RWPE1 (cell line): ENCODE results near the gene TRPC4.

Source experiments
- CTCF ChIA-PET: fragments of 350-600 bp; sonication (Branson Sonifier 250); formaldehyde crosslinking; extraction: SDS; loops from one replicate; lab custom pipeline; 2021; lab: Yijun Ruan, JAX
- POLR2A ChIA-PET: fragments of 400-600 bp; formaldehyde crosslinking; extraction: SDS; loops from one replicate; lab custom pipeline; 2020; ENCODE audit warnings: antibody characterized with exemption; ENCODE audit not compliant: low non-redundant PET; lab: Yijun Ruan, JAX
- DNase-seq: peaks from one replicate; pipeline ENCODE4 v3.0.0; 2012; ENCODE audit warnings: low spot score
- H3K27ac ChIP-seq: fragments of 450-650 bp; 2 replicates; pipeline ENCODE4 v1.5.1; 2017
- TF ChIP-seq, protein P1 (sequence below): fragments of 450-650 bp; conservative IDR thresholded peaks from 2 replicates; pipeline ENCODE4 v1.5.1; 2017; ENCODE audit warnings: low read depth, mild to moderate bottlenecking

The TRPC4 gene

DNA sequence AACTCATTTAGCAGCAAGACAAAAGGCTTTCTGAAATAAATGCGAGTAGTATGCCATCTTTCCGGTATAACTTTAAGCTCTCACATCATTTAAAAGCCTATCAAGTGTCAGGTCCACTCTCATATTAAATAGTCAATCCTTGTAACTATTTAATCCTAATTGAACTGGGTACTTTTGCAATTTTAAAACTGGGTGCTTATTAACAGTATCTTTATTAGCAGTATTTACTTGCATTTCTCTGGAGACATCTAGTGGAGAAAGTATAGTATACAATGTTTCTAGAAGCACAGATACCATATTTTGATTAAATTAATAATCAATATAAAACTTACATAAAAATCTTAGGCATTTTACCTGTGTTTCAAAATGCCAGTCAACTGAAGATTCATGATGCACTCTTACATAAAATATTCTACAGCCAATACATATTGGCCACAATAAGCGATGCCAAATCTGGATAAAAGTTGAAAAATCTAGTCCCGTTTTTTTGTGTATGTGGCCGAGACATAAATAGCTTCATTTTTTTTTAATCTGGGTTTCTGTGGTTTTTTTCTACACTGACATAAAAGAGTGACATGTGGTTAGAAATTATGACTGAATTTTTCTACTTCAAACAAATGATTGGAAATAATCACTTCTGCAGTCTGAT lies 266.7 kb downstream of the TRPC4 start:
- POLR2A ChIA-PET: no interaction called here
- CTCF ChIA-PET: no interaction called here
- H3K27ac ChIP-seq: no peak overlapping the region
- DNase-seq: peak; percentile 5
- TF ChIP-seq, protein P1, sequence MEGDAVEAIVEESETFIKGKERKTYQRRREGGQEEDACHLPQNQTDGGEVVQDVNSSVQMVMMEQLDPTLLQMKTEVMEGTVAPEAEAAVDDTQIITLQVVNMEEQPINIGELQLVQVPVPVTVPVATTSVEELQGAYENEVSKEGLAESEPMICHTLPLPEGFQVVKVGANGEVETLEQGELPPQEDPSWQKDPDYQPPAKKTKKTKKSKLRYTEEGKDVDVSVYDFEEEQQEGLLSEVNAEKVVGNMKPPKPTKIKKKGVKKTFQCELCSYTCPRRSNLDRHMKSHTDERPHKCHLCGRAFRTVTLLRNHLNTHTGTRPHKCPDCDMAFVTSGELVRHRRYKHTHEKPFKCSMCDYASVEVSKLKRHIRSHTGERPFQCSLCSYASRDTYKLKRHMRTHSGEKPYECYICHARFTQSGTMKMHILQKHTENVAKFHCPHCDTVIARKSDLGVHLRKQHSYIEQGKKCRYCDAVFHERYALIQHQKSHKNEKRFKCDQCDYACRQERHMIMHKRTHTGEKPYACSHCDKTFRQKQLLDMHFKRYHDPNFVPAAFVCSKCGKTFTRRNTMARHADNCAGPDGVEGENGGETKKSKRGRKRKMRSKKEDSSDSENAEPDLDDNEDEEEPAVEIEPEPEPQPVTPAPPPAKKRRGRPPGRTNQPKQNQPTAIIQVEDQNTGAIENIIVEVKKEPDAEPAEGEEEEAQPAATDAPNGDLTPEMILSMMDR: peak; percentile 73

DNA sequence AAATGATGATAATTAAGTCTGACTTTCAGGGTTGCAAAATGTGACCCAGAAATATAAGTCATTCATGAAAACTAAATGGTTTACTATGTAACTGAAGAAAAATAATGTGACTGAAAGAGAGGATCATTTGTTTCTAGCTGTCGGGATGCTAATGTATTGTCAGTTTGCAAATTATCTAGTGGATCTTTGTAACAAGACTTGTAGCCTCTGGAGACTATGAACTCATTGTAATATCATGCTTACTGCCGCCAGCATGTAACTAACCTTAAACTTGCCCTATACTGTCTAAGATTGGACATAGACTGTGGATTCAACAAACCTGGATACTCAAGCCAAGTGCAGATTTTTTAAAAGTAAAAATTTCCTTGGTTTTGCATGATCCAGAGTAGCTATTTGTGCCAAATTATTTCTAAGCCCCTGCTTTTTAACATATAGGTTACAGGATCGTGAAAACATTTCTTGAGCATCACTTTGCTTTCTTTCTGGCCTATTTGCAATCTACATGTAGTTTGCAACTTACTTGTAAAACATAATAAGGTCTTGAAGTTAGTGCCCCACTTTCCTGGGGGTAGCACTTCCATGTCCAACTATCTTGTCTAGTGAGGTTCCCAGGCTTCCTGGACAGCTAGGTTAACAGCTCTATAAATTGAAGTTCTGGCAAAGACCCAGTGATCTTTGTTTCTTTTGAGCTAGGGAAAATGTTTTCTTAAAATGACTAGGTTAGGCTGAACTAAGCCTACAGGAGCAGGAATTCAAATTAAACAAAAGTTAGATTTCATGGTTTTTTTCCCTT lies 267.7 kb downstream of the TRPC4 start:
- TF ChIP-seq, protein P1: no peak
- H3K27ac ChIP-seq: no peak overlapping the region
- no peak for DNase-seq
- ChIA-PET CTCF (interaction anchor here (0.6 to 1.2 kb wide), 3 partner anchors 17 to 885 kb away, joined by 3 read pairs; no protein-coding TSS in a partner anchor), POLR2A (no interaction called here)

DNA sequence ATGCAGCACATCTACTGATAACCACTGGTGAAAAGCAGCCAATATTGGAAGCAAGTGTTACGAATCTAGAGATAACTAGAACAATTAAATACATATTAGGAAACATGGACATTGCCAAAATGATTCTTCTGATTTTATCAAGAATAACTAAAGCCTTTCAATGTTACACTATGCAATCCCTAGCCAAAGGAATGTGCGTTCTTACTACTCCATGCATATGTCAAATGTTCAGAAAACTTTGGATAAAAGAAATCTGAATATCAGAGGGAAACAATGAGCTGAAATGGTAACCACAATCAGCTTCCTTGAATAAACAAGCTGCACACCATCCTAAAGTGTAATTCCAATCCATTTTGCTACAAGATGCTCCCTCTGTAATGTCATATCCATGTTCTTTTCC lies 270.1 kb downstream of the TRPC4 start:
- DNase-seq: no peak
- POLR2A ChIA-PET: no interaction called here
- no peak overlapping the region for H3K27ac ChIP-seq
- TF ChIP-seq, protein P1: no peak
- CTCF ChIA-PET: no interaction called here

DNA sequence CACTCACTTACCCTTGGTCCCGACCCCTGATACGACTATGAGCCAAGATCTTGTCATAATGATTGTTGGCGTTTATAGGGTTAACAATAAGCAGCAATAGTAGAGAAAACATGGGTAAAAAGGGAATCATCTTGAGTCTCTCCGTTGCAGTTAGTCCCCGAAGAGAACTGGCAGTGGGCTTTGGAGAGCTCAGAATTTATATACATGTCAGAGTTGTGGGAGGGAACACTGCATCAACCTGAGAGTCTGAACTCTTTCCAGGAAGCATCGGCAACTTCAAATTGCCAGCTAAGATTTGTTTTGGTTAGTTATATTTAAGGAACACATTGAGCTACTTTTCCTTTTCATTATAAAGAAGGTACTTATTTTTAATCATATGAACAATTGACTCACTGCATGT lies 271.0 kb downstream of the TRPC4 start, which contains the start of gene POSTN:
Gene POSTN (minus strand): TSS at position 172 of the 400 bp plus-strand sequence. CDS start 42 bp downstream, at position 130.
- TF ChIP-seq, protein P1: no peak
- CTCF ChIA-PET: no interaction called here
- POLR2A ChIA-PET: no interaction called here

DNA sequence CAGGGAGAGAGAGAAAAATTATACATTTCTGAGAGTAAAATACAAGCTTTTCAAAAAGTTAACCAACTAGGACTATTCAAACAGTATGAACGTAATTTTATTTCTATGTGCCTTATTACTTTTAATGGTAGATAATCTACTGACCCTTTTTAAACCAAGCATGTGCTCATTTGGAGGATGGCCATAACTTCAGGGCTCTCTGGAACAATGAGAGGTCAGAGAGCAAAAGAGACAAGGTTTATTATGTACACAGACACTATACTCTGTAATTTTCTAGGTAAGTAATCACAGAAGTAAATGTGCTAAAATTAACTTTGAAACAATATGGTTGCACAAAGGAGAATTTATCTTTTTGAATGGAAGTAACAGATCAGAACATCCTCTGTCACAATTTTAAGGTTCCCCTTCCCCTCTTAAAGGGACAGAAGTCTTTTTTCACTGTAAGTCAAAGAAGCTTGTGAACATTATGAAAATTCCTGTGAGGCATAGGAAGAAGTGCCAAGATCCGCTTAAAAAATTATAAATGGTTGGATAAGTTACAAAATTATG lies 272.0 kb downstream of the TRPC4 start:
- ChIA-PET POLR2A (no interaction called here), CTCF (no interaction called here)
- H3K27ac ChIP-seq: no peak overlapping the region
- TF ChIP-seq, protein P1: no peak
- DNase-seq: no peak

More for the DNA sequence above, 271.0 kb downstream of the TRPC4 start, which contains the start of gene POSTN:
- no peak within 1 kb of the TSS for H3K27ac ChIP-seq
- DNase-seq: no peak

DNA sequence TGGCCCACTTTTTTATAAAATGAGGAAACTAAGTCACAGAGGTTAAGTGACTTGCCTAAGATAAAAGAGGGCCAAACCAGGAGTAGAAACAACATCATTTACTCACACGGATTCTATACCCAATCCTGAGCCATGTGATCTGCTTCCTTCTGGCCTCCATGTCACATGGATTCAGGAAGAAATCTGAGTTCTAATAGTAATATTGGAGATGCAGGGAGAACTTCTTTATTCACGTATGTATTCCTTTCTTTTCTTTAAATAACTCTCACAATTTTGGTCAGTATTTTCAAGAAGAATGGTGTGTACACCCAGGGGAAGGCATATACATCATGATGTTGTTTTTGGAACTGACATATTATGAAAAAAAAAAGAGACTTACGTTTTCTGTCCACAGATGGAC lies 272.8 kb downstream of the TRPC4 start:
- no peak overlapping the region for H3K27ac ChIP-seq
- TF ChIP-seq, protein P1: no peak
- DNase-seq: no peak
- ChIA-PET POLR2A (no interaction called here), CTCF (interaction anchor here (0.6 kb wide), 1 partner anchor 480 kb away, joined by 3 read pairs; no protein-coding TSS in a partner anchor)
